ENCODE data around the gene PTPRD.

PTPRD gene

DNA sequence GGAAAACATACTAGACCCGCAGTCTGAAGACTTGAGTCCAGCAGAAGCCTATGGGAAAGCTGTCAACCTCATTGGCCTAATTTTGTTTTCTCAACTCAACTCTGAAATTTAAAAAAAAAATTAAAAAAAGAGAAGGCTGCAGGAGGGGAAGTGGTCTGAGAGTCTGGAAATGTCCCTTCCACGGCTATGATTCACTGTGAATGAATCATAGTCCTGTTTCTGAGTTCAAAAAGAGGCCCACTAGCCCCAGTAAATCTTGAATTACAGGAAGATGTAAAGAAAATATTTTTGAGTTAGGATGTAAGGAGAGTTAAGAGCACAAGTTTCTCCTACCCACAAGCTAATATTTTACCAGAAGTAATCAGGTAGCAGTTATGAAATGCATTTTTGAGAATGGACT, 2247.8 kb downstream of the PTPRD start:
- no peak for TF ChIP-seq SIN3A (IDR thresholded peaks at IDR 0.05; ENCODE audit: borderline replicate concordance, insufficient read depth, low read length)
- TF ChIP-seq, protein P1, sequence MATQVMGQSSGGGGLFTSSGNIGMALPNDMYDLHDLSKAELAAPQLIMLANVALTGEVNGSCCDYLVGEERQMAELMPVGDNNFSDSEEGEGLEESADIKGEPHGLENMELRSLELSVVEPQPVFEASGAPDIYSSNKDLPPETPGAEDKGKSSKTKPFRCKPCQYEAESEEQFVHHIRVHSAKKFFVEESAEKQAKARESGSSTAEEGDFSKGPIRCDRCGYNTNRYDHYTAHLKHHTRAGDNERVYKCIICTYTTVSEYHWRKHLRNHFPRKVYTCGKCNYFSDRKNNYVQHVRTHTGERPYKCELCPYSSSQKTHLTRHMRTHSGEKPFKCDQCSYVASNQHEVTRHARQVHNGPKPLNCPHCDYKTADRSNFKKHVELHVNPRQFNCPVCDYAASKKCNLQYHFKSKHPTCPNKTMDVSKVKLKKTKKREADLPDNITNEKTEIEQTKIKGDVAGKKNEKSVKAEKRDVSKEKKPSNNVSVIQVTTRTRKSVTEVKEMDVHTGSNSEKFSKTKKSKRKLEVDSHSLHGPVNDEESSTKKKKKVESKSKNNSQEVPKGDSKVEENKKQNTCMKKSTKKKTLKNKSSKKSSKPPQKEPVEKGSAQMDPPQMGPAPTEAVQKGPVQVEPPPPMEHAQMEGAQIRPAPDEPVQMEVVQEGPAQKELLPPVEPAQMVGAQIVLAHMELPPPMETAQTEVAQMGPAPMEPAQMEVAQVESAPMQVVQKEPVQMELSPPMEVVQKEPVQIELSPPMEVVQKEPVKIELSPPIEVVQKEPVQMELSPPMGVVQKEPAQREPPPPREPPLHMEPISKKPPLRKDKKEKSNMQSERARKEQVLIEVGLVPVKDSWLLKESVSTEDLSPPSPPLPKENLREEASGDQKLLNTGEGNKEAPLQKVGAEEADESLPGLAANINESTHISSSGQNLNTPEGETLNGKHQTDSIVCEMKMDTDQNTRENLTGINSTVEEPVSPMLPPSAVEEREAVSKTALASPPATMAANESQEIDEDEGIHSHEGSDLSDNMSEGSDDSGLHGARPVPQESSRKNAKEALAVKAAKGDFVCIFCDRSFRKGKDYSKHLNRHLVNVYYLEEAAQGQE (IDR thresholded peaks at IDR 0.05; ENCODE audit: insufficient read depth in 1 of 2, low read depth in 2 of 2, low read length in 2 of 2) = no peak
- no peak for TF ChIP-seq TAF1 (IDR thresholded peaks at IDR 0.05; ENCODE audit: borderline replicate concordance, insufficient read depth, low read length)
- no peak for TF ChIP-seq FOXP2 (optimal IDR thresholded peaks at IDR 0.05; ENCODE audit: borderline replicate concordance, extremely low read depth, extremely low read length, insufficient read depth)

DNA sequence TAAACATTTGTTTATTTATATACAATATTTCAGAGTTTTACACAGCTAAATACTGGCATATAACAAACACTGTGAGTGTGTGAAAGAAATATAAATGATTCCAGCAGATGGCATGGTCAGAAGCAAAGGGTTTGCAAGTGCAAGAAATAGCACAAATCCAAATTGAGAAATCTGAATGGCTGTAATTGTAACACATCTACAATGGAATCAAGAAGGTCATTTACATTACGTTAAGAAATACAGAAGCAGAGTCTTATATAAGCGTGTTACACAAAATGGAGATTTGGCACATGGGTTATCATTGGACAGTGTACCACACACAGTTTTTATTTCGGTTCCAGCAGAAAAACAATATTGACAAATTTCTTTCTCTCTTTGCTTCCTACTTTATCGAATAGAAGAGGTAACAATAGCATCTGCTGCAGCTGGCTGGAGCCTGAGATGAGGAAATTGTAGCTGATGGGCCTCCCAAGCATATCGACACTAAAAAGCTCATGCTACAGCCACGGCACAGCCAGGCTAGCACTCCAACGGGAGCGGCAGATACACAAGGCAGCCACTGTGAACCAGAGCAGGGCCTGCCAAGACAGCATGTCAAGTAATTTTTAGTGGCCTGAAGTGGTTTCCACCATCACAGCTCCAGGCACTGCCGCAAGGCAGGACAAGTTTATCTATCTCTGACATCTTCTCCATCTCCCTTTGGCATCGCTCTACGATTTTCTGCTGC, 2248.6 kb downstream of the PTPRD start:
- TF ChIP-seq SIN3A (IDR thresholded peaks at IDR 0.05; ENCODE audit: borderline replicate concordance, insufficient read depth, low read length) (no peak), POLR2AphosphoS5 (IDR thresholded peaks at IDR 0.05; ENCODE audit: low read depth, low read length) (no peak), TAF1 (IDR thresholded peaks at IDR 0.05; ENCODE audit: borderline replicate concordance, insufficient read depth, low read length) (no peak), FOXP2 (optimal IDR thresholded peaks at IDR 0.05; ENCODE audit: borderline replicate concordance, extremely low read depth, extremely low read length, insufficient read depth) (no peak)
- TF ChIP-seq, protein P1 (IDR thresholded peaks at IDR 0.05; ENCODE audit: insufficient read depth in 1 of 2, low read depth in 2 of 2, low read length in 2 of 2) = no peak

- TF ChIP-seq TAF1 (IDR thresholded peaks at IDR 0.05; ENCODE audit: borderline replicate concordance, insufficient read depth, low read length) = no peak
- no peak for TF ChIP-seq POLR2AphosphoS5 (IDR thresholded peaks at IDR 0.05; ENCODE audit: low read depth, low read length)
- TF ChIP-seq, protein P1 (IDR thresholded peaks at IDR 0.05; ENCODE audit: insufficient read depth in 1 of 2, low read depth in 2 of 2, low read length in 2 of 2) = no peak
- TF ChIP-seq FOXP2 (optimal IDR thresholded peaks at IDR 0.05; ENCODE audit: borderline replicate concordance, extremely low read depth, extremely low read length, insufficient read depth) = no peak
- TF ChIP-seq SIN3A (IDR thresholded peaks at IDR 0.05; ENCODE audit: borderline replicate concordance, insufficient read depth, low read length) = no peak
These were observed 2250.6 kb downstream of the PTPRD start for GRCh38 chr9:8362250-8362649.

DNA sequence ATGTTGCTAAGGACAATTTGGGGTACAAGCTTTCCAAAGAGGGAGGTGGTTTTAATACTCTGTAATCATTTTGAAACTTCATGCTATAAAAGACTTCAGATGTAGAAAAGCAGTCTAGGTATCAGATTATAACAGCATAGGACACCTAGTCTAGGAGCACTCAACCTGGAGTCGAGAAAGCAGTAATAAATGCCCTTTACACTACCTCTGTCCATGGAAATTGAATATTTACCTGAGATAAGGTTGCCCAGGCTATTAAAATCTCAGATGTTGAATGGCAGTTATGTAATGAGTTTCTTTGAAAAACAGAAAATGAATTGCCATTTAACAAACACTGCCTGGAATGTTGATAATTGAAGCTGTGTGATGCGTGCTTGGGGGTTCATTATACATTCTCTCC, 2251.4 kb downstream of the PTPRD start:
- TF ChIP-seq, protein P1 (IDR thresholded peaks at IDR 0.05; ENCODE audit: insufficient read depth in 1 of 2, low read depth in 2 of 2, low read length in 2 of 2) = no peak
- TF ChIP-seq POLR2AphosphoS5 (IDR thresholded peaks at IDR 0.05; ENCODE audit: low read depth, low read length) = no peak

- TF ChIP-seq, protein P1 (IDR thresholded peaks at IDR 0.05; ENCODE audit: insufficient read depth in 1 of 2, low read depth in 2 of 2, low read length in 2 of 2) = no peak
- TF ChIP-seq POLR2AphosphoS5 (IDR thresholded peaks at IDR 0.05; ENCODE audit: low read depth, low read length) (no peak), SIN3A (IDR thresholded peaks at IDR 0.05; ENCODE audit: borderline replicate concordance, insufficient read depth, low read length) (no peak), TAF1 (IDR thresholded peaks at IDR 0.05; ENCODE audit: borderline replicate concordance, insufficient read depth, low read length) (no peak), FOXP2 (optimal IDR thresholded peaks at IDR 0.05; ENCODE audit: borderline replicate concordance, extremely low read depth, extremely low read length, insufficient read depth) (no peak)
These were observed 2256.4 kb downstream of the PTPRD start for GRCh38 chr9:8356406-8356805.

Measured in PFSK-1 (cell line).